Measurements from ENCODE around the gene RAI1. TPM values are rescaled to one million over a fixed set of nuclear protein-coding genes. Genes with fewer than 3 reads are reported as not detected.
A peak's percentile ranks its signal among the peaks of the same experiment; 100 is the strongest.

The RAI1 gene
- total and polyA plus RNA-seq, 2 of the 13 experiments (the other 11 are each of a cell fraction or from before 2014, with no cell fraction given): 3.4 to 5.2 TPM

DNA sequence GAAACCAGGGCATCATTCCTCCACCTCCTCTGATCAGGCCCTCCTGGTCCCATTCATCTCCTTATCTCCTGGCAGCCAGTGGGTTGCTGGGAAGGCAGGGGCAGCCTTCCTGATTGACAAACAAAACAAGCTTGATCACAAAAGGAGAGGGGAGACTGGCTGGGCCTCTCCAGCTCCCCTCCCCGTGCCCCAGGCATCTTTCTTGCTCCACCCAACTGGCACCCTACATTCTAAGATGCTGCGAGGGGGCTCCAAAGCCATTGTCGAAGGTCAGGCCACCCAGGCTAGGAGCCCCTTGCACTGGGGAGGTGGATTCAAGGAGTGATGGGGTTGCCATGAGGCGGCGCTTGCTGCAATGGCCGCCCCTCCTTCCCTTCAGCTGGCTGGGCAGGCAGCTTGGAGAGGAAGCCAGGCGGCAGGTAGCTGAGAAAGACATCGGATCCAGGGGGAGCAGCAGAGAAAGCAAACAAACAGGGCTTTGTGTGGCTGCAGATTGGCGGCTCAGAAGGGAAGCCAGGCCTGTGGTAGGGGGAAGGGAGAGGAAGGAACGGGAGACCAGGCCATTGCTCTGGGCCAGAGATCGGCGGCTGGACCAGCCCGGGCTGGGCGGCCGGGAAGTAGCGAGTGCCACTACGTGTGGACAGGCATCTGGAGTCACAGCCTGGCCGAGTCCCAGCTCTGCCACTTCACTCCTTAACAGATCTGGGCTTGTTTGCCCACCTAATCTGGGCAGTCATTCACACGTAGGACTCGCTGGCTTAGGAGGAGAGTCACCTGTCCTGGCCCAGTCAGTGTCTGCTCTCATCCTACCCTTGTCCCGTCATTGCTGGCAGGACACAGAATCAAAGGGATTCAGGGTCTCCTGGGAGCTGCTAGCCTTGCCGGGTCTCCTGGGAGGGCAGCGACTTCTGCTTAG lies 12.3 kb downstream of the RAI1 start (continued):
- TF ChIP-seq, protein P1, sequence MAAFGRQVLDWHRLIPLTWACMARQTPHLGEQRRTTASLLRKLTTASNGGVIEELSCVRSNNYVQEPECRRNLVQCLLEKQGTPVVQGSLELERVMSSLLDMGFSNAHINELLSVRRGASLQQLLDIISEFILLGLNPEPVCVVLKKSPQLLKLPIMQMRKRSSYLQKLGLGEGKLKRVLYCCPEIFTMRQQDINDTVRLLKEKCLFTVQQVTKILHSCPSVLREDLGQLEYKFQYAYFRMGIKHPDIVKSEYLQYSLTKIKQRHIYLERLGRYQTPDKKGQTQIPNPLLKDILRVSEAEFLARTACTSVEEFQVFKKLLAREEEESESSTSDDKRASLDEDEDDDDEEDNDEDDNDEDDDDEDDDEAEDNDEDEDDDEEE (CRISPR knock-in tag; IDR thresholded peaks at IDR 0.05): no peak
- TF ChIP-seq CBX5 (CRISPR knock-in tag; IDR thresholded peaks at IDR 0.05; ENCODE audit: borderline replicate concordance) (no peak), RELA (CRISPR knock-in tag; IDR thresholded peaks at IDR 0.05) (no peak), ZNF337 (CRISPR knock-in tag; IDR thresholded peaks at IDR 0.05; ENCODE audit: borderline replicate concordance, low read depth) (no peak), SPEN (CRISPR knock-in tag; IDR thresholded peaks at IDR 0.05; ENCODE audit: low read depth) (peak; percentile 70), ZBTB3 (CRISPR knock-in tag; IDR thresholded peaks at IDR 0.05; ENCODE audit: borderline replicate concordance, low read depth) (no peak), KLF9 (CRISPR knock-in tag; IDR thresholded peaks at IDR 0.05; ENCODE audit: low read depth) (no peak), KAT7 (CRISPR knock-in tag; IDR thresholded peaks at IDR 0.05; ENCODE audit: borderline replicate concordance) (no peak), ARHGAP35 (CRISPR knock-in tag; IDR thresholded peaks at IDR 0.05; ENCODE audit: borderline replicate concordance) (peak; percentile 80; the same call in 1 of the 2 replicates), HMG20B (CRISPR knock-in tag; conservative IDR thresholded peaks at IDR 0.05) (no peak), ZNF619 (CRISPR knock-in tag; IDR thresholded peaks at IDR 0.05) (no peak), CEBPG (CRISPR knock-in tag; IDR thresholded peaks at IDR 0.05) (no peak), ZNF749 (CRISPR knock-in tag; IDR thresholded peaks at IDR 0.05; ENCODE audit: borderline replicate concordance) (no peak), ZFP1 (CRISPR knock-in tag; IDR thresholded peaks at IDR 0.05) (peak; percentile 34; the same call in 1 of the 2 replicates), XRCC5 (optimal IDR thresholded peaks at IDR 0.05; ENCODE audit: low read length) (peak; percentile 48), ZNF550 (CRISPR knock-in tag; IDR thresholded peaks at IDR 0.05; ENCODE audit: borderline replicate concordance) (0 out of 2 replicates have a peak, but pooled peaks have one; percentile 30), NFATC3 (CRISPR knock-in tag; IDR thresholded peaks at IDR 0.05) (no peak), ZNF7 (CRISPR knock-in tag; IDR thresholded peaks at IDR 0.05) (no peak)
- TF ChIP-seq, protein P2, sequence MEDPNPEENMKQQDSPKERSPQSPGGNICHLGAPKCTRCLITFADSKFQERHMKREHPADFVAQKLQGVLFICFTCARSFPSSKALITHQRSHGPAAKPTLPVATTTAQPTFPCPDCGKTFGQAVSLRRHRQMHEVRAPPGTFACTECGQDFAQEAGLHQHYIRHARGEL (CRISPR knock-in tag; IDR thresholded peaks at IDR 0.05): 0 out of 2 replicates have a peak, but pooled peaks have one; percentile 28
- TF ChIP-seq, protein P3, sequence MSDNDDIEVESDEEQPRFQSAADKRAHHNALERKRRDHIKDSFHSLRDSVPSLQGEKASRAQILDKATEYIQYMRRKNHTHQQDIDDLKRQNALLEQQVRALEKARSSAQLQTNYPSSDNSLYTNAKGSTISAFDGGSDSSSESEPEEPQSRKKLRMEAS (IDR thresholded peaks at IDR 0.05): no peak
- TF ChIP-seq, protein P4, sequence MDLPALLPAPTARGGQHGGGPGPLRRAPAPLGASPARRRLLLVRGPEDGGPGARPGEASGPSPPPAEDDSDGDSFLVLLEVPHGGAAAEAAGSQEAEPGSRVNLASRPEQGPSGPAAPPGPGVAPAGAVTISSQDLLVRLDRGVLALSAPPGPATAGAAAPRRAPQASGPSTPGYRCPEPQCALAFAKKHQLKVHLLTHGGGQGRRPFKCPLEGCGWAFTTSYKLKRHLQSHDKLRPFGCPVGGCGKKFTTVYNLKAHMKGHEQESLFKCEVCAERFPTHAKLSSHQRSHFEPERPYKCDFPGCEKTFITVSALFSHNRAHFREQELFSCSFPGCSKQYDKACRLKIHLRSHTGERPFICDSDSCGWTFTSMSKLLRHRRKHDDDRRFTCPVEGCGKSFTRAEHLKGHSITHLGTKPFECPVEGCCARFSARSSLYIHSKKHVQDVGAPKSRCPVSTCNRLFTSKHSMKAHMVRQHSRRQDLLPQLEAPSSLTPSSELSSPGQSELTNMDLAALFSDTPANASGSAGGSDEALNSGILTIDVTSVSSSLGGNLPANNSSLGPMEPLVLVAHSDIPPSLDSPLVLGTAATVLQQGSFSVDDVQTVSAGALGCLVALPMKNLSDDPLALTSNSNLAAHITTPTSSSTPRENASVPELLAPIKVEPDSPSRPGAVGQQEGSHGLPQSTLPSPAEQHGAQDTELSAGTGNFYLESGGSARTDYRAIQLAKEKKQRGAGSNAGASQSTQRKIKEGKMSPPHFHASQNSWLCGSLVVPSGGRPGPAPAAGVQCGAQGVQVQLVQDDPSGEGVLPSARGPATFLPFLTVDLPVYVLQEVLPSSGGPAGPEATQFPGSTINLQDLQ (CRISPR knock-in tag; IDR thresholded peaks at IDR 0.05): no peak
- TF ChIP-seq, protein P5, sequence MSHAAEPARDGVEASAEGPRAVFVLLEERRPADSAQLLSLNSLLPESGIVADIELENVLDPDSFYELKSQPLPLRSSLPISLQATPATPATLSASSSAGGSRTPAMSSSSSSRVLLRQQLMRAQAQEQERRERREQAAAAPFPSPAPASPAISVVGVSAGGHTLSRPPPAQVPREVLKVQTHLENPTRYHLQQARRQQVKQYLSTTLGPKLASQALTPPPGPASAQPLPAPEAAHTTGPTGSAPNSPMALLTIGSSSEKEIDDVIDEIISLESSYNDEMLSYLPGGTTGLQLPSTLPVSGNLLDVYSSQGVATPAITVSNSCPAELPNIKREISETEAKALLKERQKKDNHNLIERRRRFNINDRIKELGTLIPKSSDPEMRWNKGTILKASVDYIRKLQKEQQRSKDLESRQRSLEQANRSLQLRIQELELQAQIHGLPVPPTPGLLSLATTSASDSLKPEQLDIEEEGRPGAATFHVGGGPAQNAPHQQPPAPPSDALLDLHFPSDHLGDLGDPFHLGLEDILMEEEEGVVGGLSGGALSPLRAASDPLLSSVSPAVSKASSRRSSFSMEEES (CRISPR knock-in tag; IDR thresholded peaks at IDR 0.05): peak; percentile 61
- TF ChIP-seq, protein P6, sequence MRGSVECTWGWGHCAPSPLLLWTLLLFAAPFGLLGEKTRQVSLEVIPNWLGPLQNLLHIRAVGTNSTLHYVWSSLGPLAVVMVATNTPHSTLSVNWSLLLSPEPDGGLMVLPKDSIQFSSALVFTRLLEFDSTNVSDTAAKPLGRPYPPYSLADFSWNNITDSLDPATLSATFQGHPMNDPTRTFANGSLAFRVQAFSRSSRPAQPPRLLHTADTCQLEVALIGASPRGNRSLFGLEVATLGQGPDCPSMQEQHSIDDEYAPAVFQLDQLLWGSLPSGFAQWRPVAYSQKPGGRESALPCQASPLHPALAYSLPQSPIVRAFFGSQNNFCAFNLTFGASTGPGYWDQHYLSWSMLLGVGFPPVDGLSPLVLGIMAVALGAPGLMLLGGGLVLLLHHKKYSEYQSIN (CRISPR knock-in tag; IDR thresholded peaks at IDR 0.05; ENCODE audit: borderline replicate concordance): no peak

All from HepG2 (cell line).